NCI-H1092 (cell line): ENCODE data around the gene TMEM255B.

ENCODE experiments used
- DNase-seq: peaks from one replicate; lab custom pipeline; 2025; lab: John Stamatoyannopoulos, UW

Gene TMEM255B

GRCh38 chr13:113862191-113862930 lies 103.3 kb downstream of the TMEM255B start:
- no peak for DNase-seq

- no peak for DNase-seq
Observed at GRCh38 chr13:113862931-113863523, 104.0 kb downstream of the TMEM255B start.

GRCh38 chr13:113863524-113864272 lies 104.7 kb downstream of the TMEM255B start, which contains the start of gene GAS6:
Gene GAS6 (minus strand): TSS chr13:113864076. CDS start chr13:113863920, 156 bp downstream.
- DNase-seq = peak; percentile 40

GRCh38 chr13:113864273-113864890 lies 105.4 kb downstream of the TMEM255B start:
- no peak for DNase-seq

DNA sequence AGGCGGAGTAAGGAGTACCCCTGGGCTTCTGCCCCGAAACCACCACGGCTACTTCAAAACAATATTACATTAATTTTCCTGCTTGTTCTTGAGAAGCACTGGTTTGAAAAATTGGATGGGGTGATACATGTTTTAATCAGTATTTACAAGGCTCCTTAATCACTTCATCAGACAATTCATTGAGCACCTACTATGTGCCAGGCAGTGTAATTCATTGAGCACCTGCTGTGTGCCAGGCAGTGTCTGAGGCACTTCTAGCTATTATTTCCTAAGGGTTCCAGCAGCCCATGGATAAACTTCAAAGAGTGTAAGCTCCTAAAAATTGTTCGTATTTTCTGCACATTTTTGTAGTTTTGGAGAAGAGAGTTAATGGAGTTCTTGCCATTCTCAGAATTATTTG lies 106.4 kb downstream of the TMEM255B start:
- no peak for DNase-seq
